Measurements from ENCODE around the gene FAM184A.

The FAM184A gene

DNA sequence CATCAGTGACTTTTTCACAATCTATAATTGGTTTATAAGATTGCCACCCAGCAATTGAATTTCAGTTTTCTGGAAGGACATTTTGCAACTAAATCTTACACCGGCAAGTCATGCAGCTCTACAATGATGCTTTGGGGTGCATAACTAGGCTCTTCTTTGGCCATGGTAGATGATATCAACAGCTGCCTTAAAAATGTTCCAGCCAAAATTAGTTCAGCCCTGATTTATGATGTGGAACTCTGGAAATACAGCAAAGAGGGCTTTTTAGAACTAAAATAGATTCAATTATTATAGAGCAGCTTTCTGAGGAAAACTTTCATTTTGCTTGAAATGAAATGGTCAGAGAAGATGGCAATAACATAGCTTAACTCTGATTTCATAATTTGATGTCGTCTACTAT is 125.1 kb downstream of the FAM184A start:
- no peak for DNase-seq

DNA sequence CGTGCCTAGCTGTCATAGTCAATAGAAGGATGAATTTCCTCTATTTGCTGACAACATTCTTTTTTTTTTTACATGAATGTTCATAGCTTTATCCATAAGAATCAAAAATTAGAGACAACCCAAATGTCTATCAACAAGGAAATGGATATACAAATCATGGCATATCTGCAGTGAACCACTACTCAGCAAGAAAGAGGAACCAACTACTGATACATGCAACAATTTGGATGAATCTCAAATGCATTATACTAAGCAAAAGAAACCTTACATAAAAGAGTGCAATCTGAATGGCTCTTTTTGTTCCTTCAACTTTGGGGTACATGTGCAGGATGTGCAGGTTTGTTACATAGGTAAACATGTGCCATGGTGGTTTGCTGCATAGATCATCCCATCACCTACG is 125.8 kb downstream of the FAM184A start:
- DNase-seq, result no peak

DNA sequence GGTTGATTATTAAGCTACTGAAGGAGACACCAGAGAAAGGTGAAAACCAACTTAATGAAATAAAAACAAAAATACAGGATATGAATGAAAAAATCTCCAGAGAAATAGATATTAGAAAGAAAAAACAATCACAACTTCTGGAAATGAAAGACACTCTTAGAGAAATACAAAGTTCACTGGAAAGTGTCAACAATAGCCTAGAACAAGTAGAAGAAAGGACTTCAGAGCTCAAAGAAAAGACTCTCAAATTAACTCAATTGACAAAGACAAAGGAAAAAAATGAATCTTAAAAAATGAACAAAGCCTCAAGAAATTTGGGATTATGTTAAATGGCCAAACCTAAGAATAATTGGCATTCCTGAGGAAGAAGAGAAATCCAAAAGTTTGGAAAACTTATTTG is 133.2 kb downstream of the FAM184A start:
- DNase-seq, result no peak

DNA sequence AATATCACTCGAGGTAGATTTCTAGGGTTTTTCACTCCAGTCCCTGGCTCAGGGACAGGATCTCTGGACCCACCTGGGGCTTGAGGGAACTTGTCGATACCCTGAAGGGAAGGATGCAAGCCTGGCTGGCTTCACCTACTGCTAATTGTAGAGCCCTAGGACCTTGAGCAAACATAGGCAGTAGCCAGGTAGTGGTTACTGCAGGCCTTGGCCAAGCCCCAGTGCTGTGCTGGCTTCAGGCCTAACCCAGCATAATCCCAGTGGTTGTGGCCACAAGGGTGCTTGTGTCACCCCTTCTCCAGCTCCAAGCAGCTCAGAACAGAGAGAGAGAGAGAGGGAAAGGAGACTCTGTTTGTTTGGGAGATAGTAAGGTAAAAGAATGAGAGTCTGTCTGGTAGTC is 137.7 kb downstream of the FAM184A start:
- no peak for DNase-seq

DNA sequence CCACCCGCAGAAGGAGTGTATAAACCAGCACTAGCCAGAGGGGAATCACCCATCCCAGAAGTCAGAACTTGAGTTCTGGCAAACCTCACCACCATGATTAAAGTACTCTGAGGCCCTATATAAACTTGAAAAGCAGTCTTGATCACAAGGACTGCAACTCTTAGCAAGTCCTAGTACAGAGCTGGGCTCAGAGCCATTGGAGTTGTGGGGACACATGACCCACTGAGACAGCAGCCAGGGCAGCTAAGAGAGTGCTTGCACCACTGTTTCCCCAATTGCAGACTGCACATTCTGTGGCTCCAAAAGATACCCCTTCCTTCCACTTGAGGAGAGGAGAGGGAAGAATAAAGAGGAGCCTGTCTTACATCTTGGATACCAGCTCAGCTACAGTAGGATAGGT is 138.8 kb downstream of the FAM184A start:
- DNase-seq, result no peak

DNA sequence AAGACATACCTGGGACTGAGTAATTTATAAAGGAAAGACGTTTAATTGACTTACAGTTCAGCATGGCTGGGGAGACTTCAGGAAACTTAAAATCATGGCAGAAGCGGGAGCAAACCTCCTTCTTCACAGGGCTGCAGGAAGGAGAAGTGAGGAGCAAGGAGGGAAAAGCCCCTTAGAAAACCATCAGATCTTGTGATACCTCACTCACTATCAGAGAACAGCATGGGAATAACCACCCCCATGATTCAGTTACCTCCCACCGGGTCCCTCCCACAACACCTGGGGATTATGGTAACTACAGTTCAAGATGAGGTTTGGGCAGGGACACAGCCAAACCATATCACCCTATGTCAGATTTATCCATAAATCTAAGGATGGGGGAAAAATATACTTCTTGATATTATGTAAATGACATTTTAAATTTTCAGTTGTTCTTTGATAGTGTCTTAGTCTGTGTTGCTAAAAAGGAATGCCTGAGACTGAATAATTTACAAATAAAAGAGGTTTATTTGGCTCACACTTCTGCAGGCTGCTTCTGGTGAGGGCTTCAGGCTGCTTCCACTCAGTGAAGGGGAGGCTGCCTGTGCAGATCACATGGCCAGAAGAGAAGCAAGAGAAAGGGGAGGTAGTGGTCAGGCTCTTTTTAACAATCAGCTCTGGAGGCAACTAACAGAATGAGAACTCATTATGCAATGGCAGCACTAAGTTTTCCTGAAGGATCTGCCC is 142.3 kb downstream of the FAM184A start:
- DNase-seq, result no peak

DNA sequence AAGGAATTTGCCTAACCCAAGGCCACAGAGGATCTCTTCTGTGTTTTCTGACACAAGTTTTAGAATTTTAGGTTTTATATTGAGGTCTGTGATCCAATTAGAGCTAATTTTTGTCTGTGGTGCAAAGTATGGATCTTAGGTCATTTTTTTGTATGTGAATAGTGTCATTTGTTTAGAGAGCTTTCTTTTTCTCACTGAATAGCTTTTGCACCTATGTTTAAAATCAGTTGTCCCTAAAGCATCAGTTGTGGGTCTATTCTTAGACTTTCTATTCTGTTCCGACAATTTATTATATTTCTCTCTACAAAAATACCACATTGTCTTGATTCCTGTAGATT is 143.2 kb downstream of the FAM184A start:
- DNase-seq, result no peak

DNA sequence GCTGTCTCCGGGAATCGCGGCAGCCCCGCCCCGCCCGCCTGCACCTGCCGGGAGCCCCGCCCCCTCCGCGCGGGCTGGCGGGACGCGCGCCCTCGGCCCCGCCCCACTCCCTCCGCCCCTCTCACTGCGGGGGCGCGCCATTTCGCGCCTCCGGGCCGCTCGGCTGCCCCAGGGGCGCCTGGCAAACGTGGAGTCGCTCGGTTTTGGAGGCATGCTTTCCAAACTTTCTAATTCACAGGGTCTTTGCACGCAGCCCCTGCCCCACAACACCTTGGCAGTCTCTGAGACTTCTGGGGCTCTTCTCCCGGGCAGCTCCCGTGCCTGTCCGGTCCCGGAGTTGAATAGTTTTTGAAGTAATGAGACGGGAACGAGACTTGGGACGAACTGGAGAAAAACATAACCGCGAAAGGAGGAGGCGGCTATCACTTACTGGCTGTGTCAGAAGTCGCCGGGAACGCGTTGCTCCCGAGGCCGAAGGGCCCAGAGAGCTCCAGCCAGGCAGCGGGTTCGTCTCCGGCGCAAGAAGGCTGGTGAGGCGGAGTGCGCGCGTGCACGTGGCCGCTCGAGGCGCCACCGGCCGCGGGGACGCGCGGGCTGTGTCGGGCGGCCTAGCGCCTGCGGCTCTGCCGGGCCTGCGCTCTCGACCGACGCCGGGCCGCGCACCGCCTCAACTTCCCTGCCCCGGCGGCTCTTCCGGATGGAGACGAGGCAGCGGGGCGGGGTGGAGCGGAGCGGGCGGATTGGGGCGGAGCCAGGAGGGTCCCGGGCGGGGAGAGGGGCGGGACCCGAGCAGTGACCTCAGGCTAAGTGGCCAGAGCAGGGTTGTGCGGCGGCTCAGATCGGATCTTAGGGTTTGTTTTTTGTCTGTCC is 143.8 kb downstream of the FAM184A start, which contains the start of gene MCM9:
Gene MCM9 (minus strand): TSS at position 699 of the 870 bp plus-strand sequence. CDS start 3,436 bp downstream, outside the sequence.
- DNase-seq, result peak; percentile 95

DNA sequence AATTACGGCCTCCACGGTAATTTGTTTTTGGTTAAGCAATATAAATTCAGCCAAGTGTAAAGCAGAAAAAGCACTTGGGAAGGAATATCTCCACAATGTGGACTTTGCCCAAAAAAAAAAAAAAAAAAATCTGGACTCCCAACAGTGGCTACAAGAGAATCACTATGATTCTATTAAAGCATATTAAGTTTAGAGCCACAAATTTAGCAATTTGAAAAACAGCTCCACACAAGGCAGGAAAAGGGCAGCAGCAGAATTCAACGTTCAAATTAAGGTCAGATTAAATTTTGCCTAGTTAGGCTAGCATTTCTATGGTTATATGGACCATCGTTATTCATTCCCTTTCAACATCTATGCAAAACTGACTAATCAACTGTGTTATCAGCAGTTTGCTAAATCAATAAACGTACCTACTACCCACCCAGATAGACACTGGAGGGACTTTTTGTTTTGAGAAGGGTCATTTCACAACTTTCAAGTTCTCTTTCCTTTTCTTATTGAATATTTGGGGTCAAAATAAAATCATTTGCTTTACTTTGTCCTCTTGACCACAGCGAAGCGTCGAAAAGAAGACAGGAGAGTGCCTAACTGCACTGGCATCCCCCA is 144.5 kb downstream of the FAM184A start:
- DNase-seq, result no peak

DNA sequence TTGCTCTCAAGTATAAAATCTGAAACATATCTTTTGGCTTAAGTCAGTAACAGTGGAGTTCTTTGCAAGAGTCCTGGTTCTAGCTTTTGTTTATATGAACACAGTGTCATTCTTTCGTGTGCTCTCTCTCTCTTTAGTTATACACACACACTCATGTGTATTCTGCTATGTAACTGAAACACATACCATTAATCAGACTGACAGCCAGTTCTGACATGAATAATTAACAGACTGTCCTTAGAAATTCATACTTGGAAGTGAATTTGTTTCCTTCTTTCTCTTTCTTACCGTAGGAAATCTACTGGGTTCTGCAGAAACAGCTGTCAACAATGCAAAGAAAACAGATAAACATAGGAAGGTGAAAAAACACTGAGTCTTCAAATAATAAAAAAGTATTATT is 146.0 kb downstream of the FAM184A start:
- no peak for DNase-seq

DNA sequence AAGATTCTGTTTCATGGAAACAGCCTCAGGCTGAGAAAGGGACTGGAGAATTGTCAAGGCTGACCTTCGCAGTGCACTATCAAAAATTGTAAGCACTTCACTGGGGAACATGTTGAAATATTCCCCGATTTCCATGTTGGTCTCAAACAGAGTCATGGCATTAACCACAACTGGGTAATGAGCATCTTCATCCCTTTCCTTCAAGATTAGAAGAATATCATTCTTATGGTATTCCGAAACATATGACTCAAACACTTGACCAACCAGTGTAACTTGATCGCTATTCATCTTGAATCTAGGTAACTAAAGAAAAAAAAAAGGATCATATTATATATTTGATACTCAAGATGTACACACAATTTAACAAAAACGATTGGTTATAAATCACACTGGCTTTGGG is 147.0 kb downstream of the FAM184A start:
- no peak for DNase-seq

DNA sequence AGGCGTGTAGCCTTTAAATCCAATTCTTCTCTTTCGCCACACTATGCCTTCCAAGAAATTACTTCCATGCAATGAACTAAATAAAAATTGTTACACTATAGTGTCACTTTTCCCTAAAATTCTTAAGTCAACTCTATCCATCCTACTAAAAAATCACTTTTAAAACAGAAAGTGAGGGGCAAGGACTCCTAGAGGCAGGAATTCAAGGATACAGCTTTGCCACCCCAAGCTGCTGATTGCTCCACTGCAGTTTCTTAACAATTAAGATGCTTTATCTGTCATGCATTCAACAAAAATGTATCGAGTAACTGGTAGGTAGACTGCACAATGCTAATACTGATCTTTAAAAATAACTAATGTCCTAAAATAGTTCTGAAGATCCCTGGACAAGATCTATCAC is 147.8 kb downstream of the FAM184A start:
- DNase-seq, result no peak

DNA sequence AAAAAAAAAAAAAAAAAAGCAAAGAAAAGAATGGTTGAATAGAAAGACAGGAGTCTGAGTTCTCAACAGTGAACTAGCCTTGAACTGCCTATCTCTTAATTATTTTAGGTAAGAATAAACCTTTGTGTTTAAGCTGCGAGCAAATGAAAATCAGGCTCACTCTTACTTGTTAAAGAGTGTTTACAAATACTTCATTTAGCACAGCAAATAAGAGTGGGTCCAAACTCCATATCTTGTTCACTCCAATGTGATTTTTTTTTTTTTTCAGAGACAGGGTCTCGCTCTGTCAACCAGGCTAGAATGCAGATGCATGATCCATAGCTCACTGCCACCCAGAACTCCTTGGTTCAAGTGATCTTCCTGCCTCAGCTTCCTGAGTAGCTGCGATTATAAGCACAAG is 155.4 kb downstream of the FAM184A start:
- DNase-seq, result no peak

DNA sequence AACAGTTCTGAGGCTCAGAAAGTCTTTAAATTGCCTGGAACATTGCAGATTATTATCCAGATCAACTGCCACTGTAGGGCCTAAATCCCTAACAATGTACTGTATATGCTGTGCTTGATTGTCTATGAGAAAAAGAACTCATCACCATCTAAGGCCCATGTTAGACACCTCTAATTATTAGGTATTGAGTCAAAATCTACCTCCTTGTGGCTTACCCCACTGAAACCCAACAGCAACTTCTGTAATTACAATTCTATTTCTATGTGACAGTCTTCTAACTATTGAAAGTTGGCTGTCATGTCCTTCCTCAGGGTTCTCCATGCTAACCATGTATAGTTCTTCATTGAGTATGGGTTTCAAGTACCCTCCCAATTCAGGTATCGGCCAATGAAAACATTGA is 157.4 kb downstream of the FAM184A start:
- no peak for DNase-seq

DNA sequence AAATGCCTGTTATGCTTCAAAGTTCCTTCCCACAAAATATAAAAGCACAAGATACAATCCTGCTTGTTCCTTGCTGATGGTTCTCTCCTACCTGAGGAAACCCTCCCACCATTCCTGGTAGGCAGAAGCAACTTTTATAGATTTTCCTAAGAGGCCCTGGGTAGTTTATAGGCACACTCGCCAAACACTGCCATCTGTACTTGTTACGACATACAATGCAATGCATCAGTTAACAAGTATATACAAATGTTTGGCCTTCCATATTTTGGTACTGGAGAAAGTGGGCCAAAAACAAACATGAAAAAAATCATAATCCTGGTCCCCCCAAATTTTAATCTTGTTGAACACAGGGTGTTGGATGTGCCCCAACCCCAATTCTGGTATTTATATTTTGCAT is 160.1 kb downstream of the FAM184A start:
- DNase-seq, result no peak

DNA sequence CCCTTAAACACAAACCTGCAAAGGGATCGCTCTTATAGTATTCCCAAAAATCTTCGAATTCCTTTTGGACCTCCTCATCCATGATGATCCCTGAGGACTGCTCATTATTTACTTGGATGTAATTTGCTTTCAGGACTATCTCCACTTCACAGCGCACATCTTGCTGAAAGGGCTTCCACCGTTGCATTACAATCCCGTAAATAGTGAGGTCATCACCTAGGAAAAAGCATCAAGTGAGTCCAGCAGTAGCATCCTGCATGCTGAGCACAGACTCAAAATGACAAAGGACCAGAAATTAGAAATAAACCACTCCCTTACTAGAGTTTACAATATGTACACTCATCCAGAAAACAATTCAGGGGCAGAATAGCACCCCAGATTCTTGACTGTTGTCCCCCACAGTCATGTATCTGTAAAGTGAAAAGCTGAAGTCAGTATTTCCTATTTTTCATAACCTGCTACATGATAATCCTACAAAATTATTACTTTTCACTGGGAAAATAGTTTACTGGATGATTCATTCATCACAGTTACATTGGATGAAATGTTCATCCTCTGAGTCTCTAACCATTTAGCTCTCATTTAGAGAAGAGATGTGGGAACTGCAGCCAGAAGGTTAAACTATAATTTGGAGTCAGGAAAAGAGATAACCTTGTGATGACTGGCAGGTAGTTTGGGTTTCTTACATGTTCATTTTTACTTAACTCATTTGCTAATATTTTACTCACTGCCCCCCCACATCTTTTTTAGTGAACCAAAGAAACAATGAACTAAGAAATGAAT is 160.7 kb downstream of the FAM184A start:
- no peak for DNase-seq

DNA sequence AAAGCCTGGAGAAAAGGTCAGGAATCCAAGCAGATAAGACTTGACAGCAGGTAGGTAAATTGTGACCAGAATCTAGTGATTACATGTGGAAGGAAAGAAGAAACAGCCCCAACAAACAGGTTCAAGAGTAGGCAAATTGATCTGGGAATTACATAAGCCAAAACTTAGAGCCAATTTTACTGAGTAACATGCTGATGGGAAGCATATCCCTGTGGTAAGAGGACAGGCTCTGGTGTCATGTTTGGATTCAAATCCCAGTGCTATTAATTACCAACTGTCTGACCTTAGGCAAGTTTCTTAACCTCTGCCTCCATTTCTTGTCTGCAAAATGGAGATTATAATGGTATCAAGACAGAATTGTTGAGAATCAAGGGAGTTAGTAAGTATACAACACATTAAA is 163.9 kb downstream of the FAM184A start:
- no peak for DNase-seq

DNA sequence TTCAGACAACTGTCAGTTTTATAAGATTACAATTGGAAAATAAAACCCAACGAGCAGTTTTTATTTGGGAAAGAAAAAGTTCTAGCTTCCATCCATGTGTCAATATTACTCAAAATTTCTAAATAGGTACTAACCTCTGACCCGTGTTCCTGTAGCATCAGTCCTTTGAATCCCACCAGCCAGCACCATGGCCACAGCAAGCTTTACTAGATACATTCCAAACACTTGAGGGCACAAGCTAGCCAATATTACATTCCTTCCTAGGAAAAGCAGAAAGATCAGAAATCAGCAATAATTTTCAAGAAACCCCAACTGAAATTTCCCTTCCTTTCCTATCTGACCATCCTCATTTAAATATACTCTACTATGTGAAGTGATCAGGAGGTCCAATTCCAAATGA is 165.3 kb downstream of the FAM184A start:
- no peak for DNase-seq

DNA sequence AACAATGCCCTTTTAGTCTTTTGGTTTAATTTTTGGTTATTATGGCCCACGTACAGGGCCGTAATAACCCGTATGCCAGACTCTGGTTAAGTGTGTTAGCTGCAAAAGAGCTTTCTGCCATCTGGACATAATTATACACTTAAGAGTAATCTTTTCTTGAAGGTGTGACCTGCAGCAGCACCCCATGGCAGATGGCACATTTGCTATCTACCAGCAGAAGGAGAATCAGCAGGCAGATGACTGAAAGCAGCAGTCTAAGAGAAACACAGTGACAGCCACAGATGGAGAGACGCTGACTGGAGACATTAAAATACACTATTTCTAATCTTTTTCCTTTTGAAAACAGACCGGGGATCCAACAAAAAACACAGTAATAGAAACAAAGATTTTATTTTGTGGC is 165.8 kb downstream of the FAM184A start:
- no peak for DNase-seq

All from GDM1 (cell line).